Measurements from ENCODE around the gene RNF223. TPM values are rescaled to one million over a fixed set of nuclear protein-coding genes. Genes with fewer than 3 reads are reported as not detected.
"Not testable (repeated sequence)": the region's sequence is repeated elsewhere in the genome, so short reads cannot be mapped to it uniquely, and the experiment has no call there.

The RNF223 gene
- polyA plus RNA-seq, 10 donors, result 0.08 to 0.16 (median 0.11) TPM; not detected in 5

GRCh38 chr1:1110561-1110971 lies 36.5 kb upstream of the RNF223 start:
- DNase-seq, result no peak

GRCh38 chr1:1109743-1110142 lies 35.6 kb upstream of the RNF223 start:
- DNase-seq, result no peak

GRCh38 chr1:1106510-1107221 lies 32.6 kb upstream of the RNF223 start:
- no peak for DNase-seq

GRCh38 chr1:1104152-1104551 lies 30.0 kb upstream of the RNF223 start:
- DNase-seq, result not testable (repeated sequence)

- no peak for DNase-seq
Measured at GRCh38 chr1:1101503-1101902, 27.4 kb upstream of the RNF223 start.

GRCh38 chr1:1100296-1100695 lies 26.2 kb upstream of the RNF223 start:
- no peak for DNase-seq

GRCh38 chr1:1099506-1100183 lies 25.5 kb upstream of the RNF223 start:
- DNase-seq, result no peak

GRCh38 chr1:1098681-1099421 lies 24.7 kb upstream of the RNF223 start:
- no peak for DNase-seq

- DNase-seq, result not testable (repeated sequence)
Measured at GRCh38 chr1:1096136-1096535, 22.0 kb upstream of the RNF223 start.

GRCh38 chr1:1094981-1095380 lies 20.9 kb upstream of the RNF223 start:
- DNase-seq, result no peak

GRCh38 chr1:1093610-1093943 lies 19.5 kb upstream of the RNF223 start:
- no peak for DNase-seq

- no peak for DNase-seq
Measured at GRCh38 chr1:1092894-1093609, 18.9 kb upstream of the RNF223 start.

- no peak for DNase-seq
Measured at GRCh38 chr1:1092149-1092855, 18.2 kb upstream of the RNF223 start.

- no peak for DNase-seq
Measured at GRCh38 chr1:1091344-1092148, 17.4 kb upstream of the RNF223 start.

- DNase-seq, result no peak
Measured at GRCh38 chr1:1090424-1091343, 16.6 kb upstream of the RNF223 start.

- DNase-seq, result no peak
Measured at GRCh38 chr1:1089731-1090423, 15.8 kb upstream of the RNF223 start.

GRCh38 chr1:1088801-1089680 lies 14.9 kb upstream of the RNF223 start:
- DNase-seq, result no peak

Measured in muscle of back (tissue), 11 donors.